Gastroesophageal sphincter (tissue), 4 donors: ENCODE data around the gene CENPF. TPM values are rescaled to one million over a fixed set of nuclear protein-coding genes. Genes with fewer than 3 reads are reported as not detected.

Experiments used
- ATAC-seq: fragments of 150-250 bp; one replicate; pipeline ENCODE4 v1.9.1; 2016; ENCODE audit warnings: mild to moderate bottlenecking, moderate library complexity
- H3K27ac ChIP-seq, 4 donors: fragments of 200-600 bp; sonication (generic) in 3 of 4; 1 replicate in 3 of 4; 2 replicates in 1 of 4; pipeline ENCODE4 v1.5.1; 2016 to 2019
- H3K27me3 ChIP-seq: fragments of 200-600 bp; sonication (generic); one replicate; pipeline ENCODE4 v1.5.1; 2019
- H3K36me3 ChIP-seq, 2 donors: fragments of 200-600 bp; sonication (generic); one replicate each; pipeline ENCODE4 v1.5.1; 2019; ENCODE audit warnings: control low read depth in 1 of 2
- H3K4me1 ChIP-seq, 3 donors: fragments of 200-600 bp; sonication (generic); 1 replicate in 2 of 3; 2 replicates in 1 of 3; pipeline ENCODE4 v1.5.1; 2016 to 2019; ENCODE audit warnings: control low read depth in 2 of 3
- H3K4me3 ChIP-seq, 2 donors: fragments of 200-600 bp; sonication (generic); one replicate each; pipeline ENCODE4 v1.5.1; 2019; ENCODE audit warnings: mild to moderate bottlenecking in 1 of 2, moderate library complexity in 1 of 2
- H3K9me3 ChIP-seq, 3 donors: fragments of 200-600 bp; sonication (generic); one replicate each; pipeline ENCODE4 v1.5.1; 2017 to 2019; ENCODE audit warnings: control low read depth in 2 of 3
- EP300 ChIP-seq: sonication (generic); formaldehyde crosslinking; IDR thresholded peaks from one replicate; pipeline ENCODE4 v1.6.1; 2017; ENCODE audit warnings: antibody characterized with exemption, mild to moderate bottlenecking
- POLR2A ChIP-seq, 2 donors: fragments of 450-650 bp; IDR thresholded peaks; one replicate each; pipeline ENCODE4 v1.6.1; 2017; ENCODE audit warnings: antibody characterized with exemption in 2 of 2, mild to moderate bottlenecking in 2 of 2, moderate library complexity in 1 of 2
- POLR2AphosphoS5 ChIP-seq: sonication (generic); formaldehyde crosslinking; IDR thresholded peaks from one replicate; pipeline ENCODE4 v1.6.1; 2017; ENCODE audit warnings: antibody characterized with exemption
- WGBS, 2 donors: methylation state at CpG; one replicate each; pipeline ENCODE4 v1.1.5; 2018; ENCODE audit warnings: low coverage in 1 of 2; 5-methylcytosine and 5-hydroxymethylcytosine counted together
- total RNA-seq, 4 donors: library from RNA; depleted of rRNA; stranded (reverse); fragments of >200 nt; gene quantifications; one replicate each; pipeline ENCODE4 v1.1.0, GENCODE V29; 2016
- TF ChIP-seq, protein P1 (sequence below), 4 experiments: fragments of 200-600 bp in 2 of 4; fragments of 450-650 bp in 2 of 4; sonication (generic) in 1 of 4; IDR thresholded peaks; one replicate each; pipeline ENCODE4 v1.5.1; 2017 to 2019; ENCODE audit warnings: antibody characterized with exemption in 4 of 4, mild to moderate bottlenecking in 2 of 4, moderate library complexity in 2 of 4

Gene CENPF
- total RNA-seq, 4 donors from 2014 or later = 0.31 to 18.4 (median 0.66) TPM

DNA sequence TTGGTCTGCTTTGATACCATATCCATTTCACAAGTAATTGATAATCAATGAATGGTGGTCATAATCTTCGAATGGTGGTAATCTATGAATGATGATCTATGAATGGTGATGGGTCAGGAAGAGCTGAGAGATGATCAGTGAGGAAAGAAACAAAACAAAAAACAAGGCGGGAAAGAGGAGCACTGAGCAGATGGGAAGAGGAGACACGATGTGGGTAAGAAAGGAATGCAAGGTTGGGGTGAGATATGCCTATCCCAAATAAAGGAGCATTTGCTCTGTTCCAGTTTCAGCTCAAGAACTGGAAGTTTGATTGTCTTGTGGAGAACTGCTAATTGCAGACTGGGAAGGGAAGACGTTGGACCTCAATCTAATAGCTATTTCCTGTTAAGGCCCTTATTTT, 73.8 kb downstream of the CENPF start:
- WGBS, 2 donors = 72 to 83% methylated on average over 4 of the region's 4 CpGs
- no peaks in the 10 kb centered on the region for H3K4me1 ChIP-seq

DNA sequence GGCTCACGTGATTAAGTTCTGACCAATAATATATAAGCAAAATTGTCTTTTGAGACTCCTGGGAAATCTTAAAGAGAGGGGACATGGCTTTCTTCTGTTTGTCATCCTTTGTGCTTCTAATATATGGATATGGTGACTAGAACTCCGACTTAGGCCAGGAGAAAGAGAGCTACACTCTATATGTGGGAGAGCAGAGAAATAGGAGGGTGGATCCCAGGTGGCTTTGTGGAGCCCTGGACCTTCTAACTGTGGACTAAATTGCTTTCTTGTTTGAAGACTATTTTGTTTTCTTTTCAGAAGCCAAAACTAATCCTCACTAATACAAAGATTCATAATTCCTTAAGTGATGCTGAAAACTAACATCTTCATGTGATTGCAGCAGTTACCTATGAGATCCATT, 75.0 kb downstream of the CENPF start:
- 83 to 89% methylated on average over 2 of the region's 2 CpGs for WGBS, 2 donors
- no peak for TF ChIP-seq POLR2AphosphoS5
- no peak for TF ChIP-seq POLR2A (IDR thresholded peaks at IDR 0.05)
- TF ChIP-seq EP300 = no peak
- TF ChIP-seq, protein P1, sequence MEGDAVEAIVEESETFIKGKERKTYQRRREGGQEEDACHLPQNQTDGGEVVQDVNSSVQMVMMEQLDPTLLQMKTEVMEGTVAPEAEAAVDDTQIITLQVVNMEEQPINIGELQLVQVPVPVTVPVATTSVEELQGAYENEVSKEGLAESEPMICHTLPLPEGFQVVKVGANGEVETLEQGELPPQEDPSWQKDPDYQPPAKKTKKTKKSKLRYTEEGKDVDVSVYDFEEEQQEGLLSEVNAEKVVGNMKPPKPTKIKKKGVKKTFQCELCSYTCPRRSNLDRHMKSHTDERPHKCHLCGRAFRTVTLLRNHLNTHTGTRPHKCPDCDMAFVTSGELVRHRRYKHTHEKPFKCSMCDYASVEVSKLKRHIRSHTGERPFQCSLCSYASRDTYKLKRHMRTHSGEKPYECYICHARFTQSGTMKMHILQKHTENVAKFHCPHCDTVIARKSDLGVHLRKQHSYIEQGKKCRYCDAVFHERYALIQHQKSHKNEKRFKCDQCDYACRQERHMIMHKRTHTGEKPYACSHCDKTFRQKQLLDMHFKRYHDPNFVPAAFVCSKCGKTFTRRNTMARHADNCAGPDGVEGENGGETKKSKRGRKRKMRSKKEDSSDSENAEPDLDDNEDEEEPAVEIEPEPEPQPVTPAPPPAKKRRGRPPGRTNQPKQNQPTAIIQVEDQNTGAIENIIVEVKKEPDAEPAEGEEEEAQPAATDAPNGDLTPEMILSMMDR (IDR thresholded peaks at IDR 0.05) = no peak
- Histone ChIP-seq H3K4me3 (no peak overlapping the region), H3K27ac (no peak overlapping the region), H3K36me3 (no peaks in the 10 kb centered on the region), H3K4me1 (no peaks in the 10 kb centered on the region), H3K27me3 (no peaks in the 10 kb centered on the region), H3K9me3 (no peaks in the 10 kb centered on the region)
- no peak for ATAC-seq

More for the DNA sequence above, 73.8 kb downstream of the CENPF start:
- no peak for ATAC-seq
- TF ChIP-seq, protein P1 (IDR thresholded peaks at IDR 0.05) = no peak
- TF ChIP-seq POLR2A (IDR thresholded peaks at IDR 0.05) (no peak), EP300 (no peak)
- H3K4me3 ChIP-seq = no peak overlapping the region
- no peak overlapping the region for H3K27ac ChIP-seq
- no peaks in the 10 kb centered on the region for H3K27me3 ChIP-seq
- no peaks in the 10 kb centered on the region for H3K36me3 ChIP-seq
- no peaks in the 10 kb centered on the region for H3K9me3 ChIP-seq

DNA sequence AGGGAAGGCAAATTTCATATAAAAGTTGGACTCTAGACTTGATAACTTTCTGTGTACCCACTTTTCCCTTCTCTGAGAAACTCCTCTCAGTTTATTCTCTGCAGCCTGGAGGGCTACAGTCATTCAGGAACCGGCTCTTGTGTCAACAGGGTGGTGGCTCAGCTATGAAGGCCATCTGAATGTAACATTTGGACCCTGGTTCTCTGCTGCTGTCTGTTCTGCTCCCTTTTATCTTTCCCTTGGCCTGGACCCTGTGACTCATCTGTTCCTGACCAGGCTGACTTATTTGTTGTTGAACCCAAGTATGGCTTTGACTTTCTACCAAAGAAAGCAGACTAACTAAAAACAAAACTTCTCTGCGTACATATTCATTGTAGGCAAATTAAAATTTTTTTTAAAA, 75.4 kb downstream of the CENPF start:
- WGBS, 2 donors = 57 to 90% methylated on average over 1 of the region's 2 CpGs
- no peaks in the 10 kb centered on the region for H3K9me3 ChIP-seq
- H3K4me3 ChIP-seq = no peak overlapping the region
- ATAC-seq = no peak
- H3K36me3 ChIP-seq = no peaks in the 10 kb centered on the region
- TF ChIP-seq POLR2AphosphoS5 = no peak
- no peak for TF ChIP-seq POLR2A (IDR thresholded peaks at IDR 0.05)
- H3K27ac ChIP-seq = no peak overlapping the region
- H3K27me3 ChIP-seq = no peaks in the 10 kb centered on the region
- H3K4me1 ChIP-seq = no peaks in the 10 kb centered on the region

DNA sequence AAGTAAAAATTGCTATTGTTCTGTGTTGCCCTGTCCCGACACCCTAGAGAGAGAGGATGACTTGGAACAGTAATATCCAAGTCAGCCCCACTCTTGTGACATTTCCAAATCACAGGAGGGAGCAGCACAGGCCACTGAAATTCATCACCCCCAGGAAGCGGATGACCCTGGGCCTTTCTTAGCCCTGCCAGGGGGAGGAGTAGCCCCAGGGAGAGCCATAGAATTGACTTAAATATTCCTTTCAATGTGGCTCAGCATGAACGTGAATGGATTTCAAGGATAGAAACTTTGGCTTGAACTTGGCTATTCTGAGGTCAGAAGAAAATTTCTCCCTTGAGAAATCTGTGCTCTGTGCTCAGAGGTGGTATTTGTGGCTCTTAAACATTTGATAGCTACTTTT, 80.6 kb downstream of the CENPF start:
- Histone ChIP-seq H3K4me3 (no peak overlapping the region), H3K4me1 (no peaks in the 10 kb centered on the region), H3K27ac (no peak overlapping the region), H3K9me3 (no peaks in the 10 kb centered on the region), H3K27me3 (peaks cover 7% of the 10 kb centered on the region), H3K36me3 (no peaks in the 10 kb centered on the region)
- no peak for ATAC-seq
- TF ChIP-seq EP300 (no peak), POLR2A (IDR thresholded peaks at IDR 0.05) (no peak), POLR2AphosphoS5 (no peak)
- TF ChIP-seq, protein P1 (IDR thresholded peaks at IDR 0.05) = no peak
- WGBS, 2 donors = 100% methylated on average over 2 of the region's 3 CpGs; no CpG with 5 or more reads in 1 of the 2 donors

DNA sequence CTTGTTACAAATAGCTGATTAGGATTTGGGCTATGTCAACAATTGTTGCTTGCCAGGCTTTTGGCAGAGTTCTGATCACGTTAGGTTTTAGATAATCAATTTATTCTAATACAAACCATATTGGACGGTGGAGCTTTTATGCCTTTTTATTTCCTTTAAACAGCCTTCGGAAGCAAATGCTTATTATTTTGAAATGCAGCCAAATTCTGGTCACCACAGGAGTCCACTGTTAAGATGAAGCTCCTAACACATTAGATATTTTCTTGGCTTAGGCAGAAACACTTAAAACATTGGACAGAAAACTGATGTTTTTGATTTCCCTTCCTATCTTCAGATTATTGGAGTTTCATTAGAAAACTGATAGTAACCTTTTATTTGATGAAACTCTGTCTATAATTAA, 82.9 kb downstream of the CENPF start:
- H3K9me3 ChIP-seq = no peaks in the 10 kb centered on the region
- TF ChIP-seq POLR2AphosphoS5 (no peak), EP300 (no peak), POLR2A (IDR thresholded peaks at IDR 0.05) (no peak)
- TF ChIP-seq, protein P1 (IDR thresholded peaks at IDR 0.05) = no peak
- ATAC-seq = no peak
- no peaks in the 10 kb centered on the region for H3K4me1 ChIP-seq
- no peak overlapping the region for H3K27ac ChIP-seq
- peaks cover 7% of the 10 kb centered on the region for H3K27me3 ChIP-seq
- H3K36me3 ChIP-seq = no peaks in the 10 kb centered on the region
- H3K4me3 ChIP-seq = no peak overlapping the region
- WGBS, 2 donors = 4 to 19% methylated on average over 3 of the region's 3 CpGs
